ENCODE results near the gene DEXI. TPM values are rescaled to one million over a fixed set of nuclear protein-coding genes. Genes with fewer than 3 reads are reported as not detected.
A peak's percentile ranks its signal among the peaks of the same experiment; 100 is the strongest.

Gene DEXI
- total and polyA plus RNA-seq, 9 of the 15 experiments (the other 6 are each of a cell fraction or from before 2014, with no cell fraction given) = 2.9 to 40.1 (median 22.0) TPM

DNA sequence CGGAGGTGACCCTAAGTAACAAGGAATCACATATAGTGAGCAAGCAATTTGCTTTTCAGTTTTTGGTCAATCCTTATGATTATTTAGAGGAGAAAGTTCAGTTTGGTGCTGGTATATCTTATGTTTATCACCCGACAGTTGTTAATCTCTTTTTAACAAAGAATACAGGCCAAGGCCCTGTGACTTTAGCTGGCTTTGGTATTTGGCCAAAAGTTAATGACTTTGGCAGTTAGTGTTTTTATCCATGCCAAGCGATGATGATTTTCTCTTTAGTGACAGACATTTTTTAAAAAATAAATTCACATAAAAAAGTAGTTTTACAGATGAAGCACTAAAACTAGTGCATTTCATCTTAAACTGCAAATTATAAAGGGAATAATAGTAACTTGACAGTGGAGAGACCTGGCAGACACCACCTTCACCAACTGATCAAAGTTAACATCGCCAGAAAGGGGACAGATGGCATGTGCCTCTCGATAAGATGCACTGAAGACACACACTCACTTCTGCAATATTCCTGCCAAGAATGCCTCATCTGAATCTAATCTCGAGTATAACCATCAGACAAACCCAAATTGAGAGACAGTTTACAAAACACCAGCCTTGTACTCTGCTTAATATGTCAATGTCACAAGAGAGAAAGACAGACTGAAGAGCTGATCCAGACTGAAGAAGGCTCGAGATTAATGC is 6.9 kb downstream of the DEXI start:
- H3K9ac ChIP-seq (ENCODE audit: insufficient read depth in 1 of 2, low read depth in 2 of 2, low read length in 2 of 2) = no peak overlapping the region
- ChIA-PET POLR2A (interaction anchor here (1.6 kb wide), 1 partner anchor 13 kb away, joined by 5 read pairs; no protein-coding TSS in a partner anchor), CTCF (ENCODE audit: low intra/inter-chr PET ratio) (no interaction called here)
- FAIRE-seq (peak; percentile 26), DNase-seq (ENCODE audit: extremely low read depth in 1 of 4, low spot score in 3 of 4) (no peak), ATAC-seq (no peak)
- H3K4me3 ChIP-seq = no peak overlapping the region
- H4K20me1 ChIP-seq (replicated peaks; ENCODE audit: control insufficient read depth, insufficient read depth, low read length) = peaks cover 55% of the 10 kb centered on the region
- peaks cover 45% of the 10 kb centered on the region for H3K79me2 ChIP-seq (ENCODE audit: control insufficient read depth, insufficient read depth, low read length)
- no peak overlapping the region for H3K4me2 ChIP-seq (ENCODE audit: insufficient read depth, low read length)
- peaks cover 61% of the 10 kb centered on the region for H3K36me3 ChIP-seq (ENCODE audit: control insufficient read depth, insufficient read depth, low read length)
- intact Hi-C loops (cut with micrococcal nuclease) (no loop called here), in situ Hi-C loops (cut with MboI) (loop anchor here (10.0 kb wide), 1 partner anchor 681 kb away; no protein-coding TSS in a partner anchor)
- H3K9me3 ChIP-seq (replicated peaks; ENCODE audit: control insufficient read depth, insufficient read depth, low read depth, low read length) = no peaks in the 10 kb centered on the region
- no peak overlapping the region for H2AFZ ChIP-seq (ENCODE audit: low read depth, low read length)
- H3K4me1 ChIP-seq (replicated peaks in 1 of 2; ENCODE audit: control insufficient read depth in 2 of 2, insufficient read depth in 2 of 2, low read length in 2 of 2) = peaks cover 11 to 30% of the 10 kb centered on the region in 2 experiments
- H3K27ac ChIP-seq (ENCODE audit: extremely low read depth, low read depth, low read length) = no peak overlapping the region
- H3K9me1 ChIP-seq (ENCODE audit: control insufficient read depth, insufficient read depth, low read length) = peaks cover 12% of the 10 kb centered on the region
- no peak for TF ChIP-seq ZNF3 (CRISPR knock-in tag; IDR thresholded peaks at IDR 0.05)
- no peak for TF ChIP-seq MYNN (IDR thresholded peaks at IDR 0.05)
- TF ChIP-seq MYNN (CRISPR knock-in tag; IDR thresholded peaks at IDR 0.05) = no peak
- no peak for TF ChIP-seq CREBBP (IDR thresholded peaks at IDR 0.05; ENCODE audit: low read depth, low read length)
- TF ChIP-seq E2F8 (IDR thresholded peaks at IDR 0.05; ENCODE audit: low read depth, partially characterized antibody) = no peak
- no peak for TF ChIP-seq ZNF668 (CRISPR knock-in tag; IDR thresholded peaks at IDR 0.05)
- TF ChIP-seq SMARCE1 (IDR thresholded peaks at IDR 0.05) = no peak
- TF ChIP-seq SNRNP70 (optimal IDR thresholded peaks at IDR 0.05; ENCODE audit: low read depth, low read length) = no peak
- TF ChIP-seq, protein P1, sequence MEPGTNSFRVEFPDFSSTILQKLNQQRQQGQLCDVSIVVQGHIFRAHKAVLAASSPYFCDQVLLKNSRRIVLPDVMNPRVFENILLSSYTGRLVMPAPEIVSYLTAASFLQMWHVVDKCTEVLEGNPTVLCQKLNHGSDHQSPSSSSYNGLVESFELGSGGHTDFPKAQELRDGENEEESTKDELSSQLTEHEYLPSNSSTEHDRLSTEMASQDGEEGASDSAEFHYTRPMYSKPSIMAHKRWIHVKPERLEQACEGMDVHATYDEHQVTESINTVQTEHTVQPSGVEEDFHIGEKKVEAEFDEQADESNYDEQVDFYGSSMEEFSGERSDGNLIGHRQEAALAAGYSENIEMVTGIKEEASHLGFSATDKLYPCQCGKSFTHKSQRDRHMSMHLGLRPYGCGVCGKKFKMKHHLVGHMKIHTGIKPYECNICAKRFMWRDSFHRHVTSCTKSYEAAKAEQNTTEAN (CRISPR knock-in tag; IDR thresholded peaks at IDR 0.05) = no peak
- TF ChIP-seq SFPQ (IDR thresholded peaks at IDR 0.05; ENCODE audit: low read depth, low read length) = no peak
- TF ChIP-seq ZEB2 (IDR thresholded peaks at IDR 0.05) = no peak
- no peak for TF ChIP-seq ZNF165 (CRISPR knock-in tag; IDR thresholded peaks at IDR 0.05; ENCODE audit: borderline replicate concordance)
- TF ChIP-seq ZBTB7A (IDR thresholded peaks at IDR 0.05; ENCODE audit: borderline replicate concordance, control insufficient read depth, low read depth, low read length) = no peak
- TF ChIP-seq SMAD4 (CRISPR knock-in tag; conservative IDR thresholded peaks at IDR 0.05) = no peak
- no peaks in the 10 kb centered on the region for H3K27me3 ChIP-seq (ENCODE audit: control insufficient read depth in 2 of 2, insufficient read depth in 2 of 2, low read length in 2 of 2)
- no TSS peak for BruUV-seq (replicated peaks)
- whole genome bisulfite sequencing (ENCODE audit: insufficient coverage, low coverage, missing lambda C conversion rate) = 51% methylated on average over 7 of the region's 7 CpGs

Data from K562 (cell line).